C4-2B (cell line): ENCODE data around the gene PARP12.

Experiments used
- CTCF ChIP-seq: fragments of 450-650 bp; conservative IDR thresholded peaks from 2 replicates; pipeline ENCODE4 v1.5.1; 2017; ENCODE audit warnings: mild to moderate bottlenecking
- ZFX ChIP-seq: fragments of 450-650 bp; IDR thresholded peaks from 2 replicates; pipeline ENCODE4 v1.6.1; 2017

GRCh38 chr7:140070546-140070945 lies 7.8 kb upstream of the PARP12 start:
- TF ChIP-seq CTCF (no peak), ZFX (no peak)
